Right lobe of liver (tissue), 6 donors: ENCODE data around the gene CYP2J2. TPM values are rescaled to one million over a fixed set of nuclear protein-coding genes. Genes with fewer than 3 reads are reported as not detected.
"Not testable (repeated sequence)": the region's sequence is repeated elsewhere in the genome, so short reads cannot be mapped to it uniquely, and the experiment has no call there.

Experiments used
- ATAC-seq, 4 donors: fragments of 200-7000 bp; cut with Tn5 transposase; one replicate each; pipeline ENCODE4 v1.9.1; 2020; ENCODE audit warnings: mild to moderate bottlenecking in 4 of 4, moderate library complexity in 4 of 4
- DNase-seq, 3 donors: peaks; one replicate each; pipeline ENCODE4 v3.0.0-alpha.2; 2020
- H3K27ac ChIP-seq, 3 donors: fragments of 200-600 bp; one replicate each; pipeline ENCODE4 v1.8.0; 2022
- H3K27me3 ChIP-seq, 2 donors: fragments of 200-600 bp; one replicate each; pipeline ENCODE4 v1.8.0; 2022
- H3K36me3 ChIP-seq, 4 donors: fragments of 200-600 bp; sonication (generic) in 1 of 4; one replicate each; pipeline versions ENCODE4 v1.5.1 to v1.8.0; 2017 to 2022; ENCODE audit warnings: control low read depth in 1 of 4
- H3K4me1 ChIP-seq, 4 donors: fragments of 200-600 bp; sonication (generic) in 1 of 4; one replicate each; pipeline versions ENCODE4 v1.5.1 to v1.8.0; 2017 to 2022; ENCODE audit warnings: control low read depth in 1 of 4
- H3K4me3 ChIP-seq, 3 donors: fragments of 200-600 bp; one replicate each; pipeline ENCODE4 v1.8.0; 2022
- H3K9me3 ChIP-seq, 4 donors: fragments of 200-600 bp; sonication (generic) in 1 of 4; one replicate each; pipeline versions ENCODE4 v1.5.1 to v1.8.0; 2017 to 2022; ENCODE audit warnings: control low read depth in 1 of 4
- POLR2A ChIP-seq: fragments of 450-650 bp; IDR thresholded peaks from one replicate; pipeline ENCODE4 v1.6.1; 2017; ENCODE audit warnings: antibody characterized with exemption, mild to moderate bottlenecking
- WGBS: methylation state at CpG from one replicate; pipeline ENCODE4 v1.1.6; 2018; ENCODE audit warnings: low coverage, low lambda C conversion rate; ENCODE audit not compliant: insufficient coverage; ENCODE audit errors: missing lambda C conversion rate; 5-methylcytosine and 5-hydroxymethylcytosine counted together
- intact Hi-C, 2 donors: fragments of 100-400 bp; cut with DNase I; formaldehyde crosslinking; loops; one replicate each; pipeline versions ENCODE4 v1.11.2 to v1.14.1; 2022
- total RNA-seq, 6 experiments: library from RNA; depleted of rRNA in 2 of 6; stranded (reverse); fragments of >200 nt in 2 of 6; fragmentation: NEBNext Ultra II Directional in 3 of 6; extraction: Animal tissue kit (Norgen Biotek cat#: 25700) in 3 of 6; gene quantifications; one replicate each; pipeline versions ENCODE4 v1.1.0 to v1.2.4, GENCODE V29; 2016 to 2023
- TF ChIP-seq, protein P1 (sequence below), 4 donors: fragments of 200-600 bp in 3 of 4; fragments of 450-650 bp in 1 of 4; IDR thresholded peaks; one replicate each; pipeline versions ENCODE4 v1.5.1 to v1.8.0; 2016 to 2022; ENCODE audit warnings: antibody characterized with exemption in 4 of 4, mild to moderate bottlenecking in 2 of 4
- donor health status: DM: no; HTN: yes; CAD: no.
- donor health status: DM: no; HTN: no; CAD: no.
- donor health status: DM: no; HTN: no; CAD: no.
- donor health status: DM: no; HTN: yes; CAD: no.
- donor health status: DM: no; HTN: yes; CAD: no.

The CYP2J2 gene
- total RNA-seq, 6 experiments from 2014 or later: 38.8 to 125 (median 76.5) TPM

DNA sequence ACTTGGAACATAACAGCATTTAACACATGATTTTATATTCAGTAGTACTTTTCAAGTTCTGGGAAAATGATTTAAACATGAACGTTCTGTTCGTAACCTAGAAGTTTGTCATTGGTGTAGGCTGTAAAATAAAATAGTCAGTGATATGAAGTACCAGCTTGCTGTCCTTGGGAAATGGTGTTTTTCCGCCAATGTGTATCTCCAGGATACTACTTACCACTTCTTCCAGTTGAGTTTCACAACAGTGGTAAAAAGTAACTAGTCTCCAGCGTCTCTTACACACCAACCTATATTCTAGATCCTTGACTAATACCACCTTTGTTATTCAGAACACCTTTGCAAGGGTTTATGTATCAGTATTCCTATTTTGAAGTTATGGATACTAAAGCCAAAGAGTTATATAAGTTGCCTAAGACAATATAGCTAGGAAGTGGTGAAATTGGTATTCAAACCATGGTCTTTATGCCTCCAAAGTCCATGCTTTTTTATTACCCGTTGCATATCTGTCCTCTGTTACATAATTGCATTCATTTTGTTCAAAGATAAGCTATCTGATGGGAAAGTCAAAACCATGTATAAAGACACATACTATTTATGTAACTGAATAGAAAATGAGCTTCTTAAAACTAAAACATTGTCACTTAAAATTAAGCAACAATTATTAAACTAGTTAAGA is 68.8 kb downstream of the CYP2J2 start:
- WGBS: 75% methylated on average over 5 of the region's 5 CpGs
- H3K36me3 ChIP-seq: peaks cover 0 to 3% (median 1%) of the 10 kb centered on the region in 4 donors
- H3K4me3 ChIP-seq: no peak overlapping the region
- ATAC-seq: no peak
- DNase-seq: no peak
- intact Hi-C loops: no loop called here
- peaks cover 0 to 24% (median 6%) of the 10 kb centered on the region in 4 donors for H3K4me1 ChIP-seq
- peak overlapping the region in 1 of 3 donors; percentile 75 for H3K27ac ChIP-seq
- H3K27me3 ChIP-seq: no peaks in the 10 kb centered on the region
- TF ChIP-seq, protein P1, sequence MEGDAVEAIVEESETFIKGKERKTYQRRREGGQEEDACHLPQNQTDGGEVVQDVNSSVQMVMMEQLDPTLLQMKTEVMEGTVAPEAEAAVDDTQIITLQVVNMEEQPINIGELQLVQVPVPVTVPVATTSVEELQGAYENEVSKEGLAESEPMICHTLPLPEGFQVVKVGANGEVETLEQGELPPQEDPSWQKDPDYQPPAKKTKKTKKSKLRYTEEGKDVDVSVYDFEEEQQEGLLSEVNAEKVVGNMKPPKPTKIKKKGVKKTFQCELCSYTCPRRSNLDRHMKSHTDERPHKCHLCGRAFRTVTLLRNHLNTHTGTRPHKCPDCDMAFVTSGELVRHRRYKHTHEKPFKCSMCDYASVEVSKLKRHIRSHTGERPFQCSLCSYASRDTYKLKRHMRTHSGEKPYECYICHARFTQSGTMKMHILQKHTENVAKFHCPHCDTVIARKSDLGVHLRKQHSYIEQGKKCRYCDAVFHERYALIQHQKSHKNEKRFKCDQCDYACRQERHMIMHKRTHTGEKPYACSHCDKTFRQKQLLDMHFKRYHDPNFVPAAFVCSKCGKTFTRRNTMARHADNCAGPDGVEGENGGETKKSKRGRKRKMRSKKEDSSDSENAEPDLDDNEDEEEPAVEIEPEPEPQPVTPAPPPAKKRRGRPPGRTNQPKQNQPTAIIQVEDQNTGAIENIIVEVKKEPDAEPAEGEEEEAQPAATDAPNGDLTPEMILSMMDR (IDR thresholded peaks at IDR 0.05): no peak
- no peak for TF ChIP-seq POLR2A
- H3K9me3 ChIP-seq: no peaks in the 10 kb centered on the region

DNA sequence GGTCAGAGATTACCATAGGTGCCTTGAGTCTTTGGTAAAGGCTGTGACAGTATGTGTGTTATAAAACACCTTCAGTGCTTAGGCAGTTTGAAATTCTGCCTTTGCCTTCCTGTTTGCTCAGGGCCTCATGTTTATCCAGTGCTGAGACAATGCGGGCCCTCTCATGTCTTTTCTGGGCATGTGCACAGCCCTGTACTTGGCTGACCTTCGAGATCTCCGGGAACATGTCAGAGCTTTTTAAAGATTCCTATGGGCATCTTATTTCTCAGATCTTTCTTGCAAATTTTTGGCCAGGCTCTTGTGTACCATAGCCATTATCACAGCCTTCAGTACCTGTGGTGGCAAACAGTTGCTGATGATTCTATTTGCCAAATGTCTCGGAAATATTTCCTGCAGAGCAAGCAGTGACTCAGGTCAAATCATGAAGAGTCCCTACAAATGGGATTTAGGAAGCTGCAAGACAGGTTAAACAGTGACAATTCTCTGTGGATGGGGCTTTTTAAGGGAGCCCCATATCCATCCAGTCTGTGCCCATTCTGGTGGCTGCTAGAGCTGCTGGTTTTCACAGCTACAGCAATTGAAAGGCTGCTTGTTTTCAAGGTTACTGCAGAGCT is 69.7 kb downstream of the CYP2J2 start:
- H3K27ac ChIP-seq: peak overlapping the region in 2 of 3 donors; percentile 46 to 75
- intact Hi-C loops: no loop called here

DNA sequence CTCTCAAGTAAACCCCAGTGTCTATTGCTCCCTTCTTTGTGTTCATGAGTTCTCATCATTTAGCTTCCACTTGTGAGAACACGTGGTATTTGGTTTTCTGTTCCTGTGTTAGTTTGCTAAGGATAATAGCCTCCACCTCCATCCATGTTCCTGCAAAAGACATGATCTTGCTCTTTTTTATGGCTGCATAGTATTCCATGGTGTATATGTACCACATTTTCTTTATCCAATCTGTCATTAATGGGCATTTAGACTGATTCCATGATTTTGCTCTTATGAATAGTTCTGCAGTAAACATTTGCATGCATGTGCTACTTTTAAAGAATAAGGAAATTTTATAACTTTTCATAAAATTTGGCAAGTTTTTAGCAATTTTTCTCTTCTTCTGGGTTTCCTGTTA is 71.3 kb downstream of the CYP2J2 start:
- H3K4me1 ChIP-seq: peaks cover 0 to 38% (median 14%) of the 10 kb centered on the region in 4 donors
- H3K27me3 ChIP-seq, H3K27ac ChIP-seq, H3K4me3 ChIP-seq, H3K36me3 ChIP-seq, ATAC-seq, intact Hi-C loops, DNase-seq, H3K9me3 ChIP-seq: not testable (repeated sequence)
- WGBS: 80% methylated on average over 1 of the region's 1 CpG

More for the DNA sequence above, 69.7 kb downstream of the CYP2J2 start:
- Histone ChIP-seq H3K4me1 (peaks cover 0 to 34% (median 10%) of the 10 kb centered on the region in 4 donors), H3K27me3 (no peaks in the 10 kb centered on the region), H3K9me3 (no peaks in the 10 kb centered on the region), H3K36me3 (no peaks in the 10 kb centered on the region), H3K4me3 (peak overlapping the region in 1 of 3 donors; percentile 5)
- DNase-seq (peak in 2 of 3 donors; percentile 65 to 70), ATAC-seq (peak; percentile 94 to 97 (median 96))
- WGBS: 11% methylated on average over 4 of the region's 4 CpGs
- TF ChIP-seq, protein P1 (IDR thresholded peaks at IDR 0.05): no peak
- no peak for TF ChIP-seq POLR2A

DNA sequence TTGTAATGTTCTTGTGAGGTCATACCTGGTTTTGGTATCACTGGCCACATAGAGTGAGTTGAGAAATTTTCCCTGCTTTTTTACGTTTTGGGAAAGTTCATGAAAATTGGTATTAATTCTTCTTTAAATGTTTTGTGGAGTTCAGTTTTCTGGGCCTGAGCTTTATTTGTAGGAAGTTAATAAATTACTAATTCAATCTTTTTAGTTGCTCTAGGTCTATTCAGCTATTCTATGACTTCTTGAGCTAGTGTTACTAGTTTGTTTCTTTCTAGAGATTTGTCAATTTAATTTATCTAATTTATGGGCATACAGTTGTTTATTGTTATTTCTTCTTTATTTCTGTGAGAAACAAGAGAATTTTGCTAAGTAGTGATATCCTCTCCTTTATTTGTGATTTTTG is 74.5 kb downstream of the CYP2J2 start:
- intact Hi-C loops: no loop called here
- WGBS: 17% methylated on average over 1 of the region's 1 CpG

More for the DNA sequence above, 74.5 kb downstream of the CYP2J2 start:
- H3K9me3 ChIP-seq: no peaks in the 10 kb centered on the region
- DNase-seq (no peak), ATAC-seq (peak; percentile 41 to 55 (median 51))
- H3K36me3 ChIP-seq: peaks cover 0 to 13% (median 0%) of the 10 kb centered on the region in 4 donors
- peak overlapping the region in 2 of 3 donors; percentile 16 to 45 for H3K27ac ChIP-seq
- no peaks in the 10 kb centered on the region for H3K27me3 ChIP-seq
- H3K4me1 ChIP-seq: peaks cover 0 to 27% (median 13%) of the 10 kb centered on the region in 4 donors
- no peak overlapping the region for H3K4me3 ChIP-seq
- TF ChIP-seq, protein P1 (IDR thresholded peaks at IDR 0.05): no peak
- TF ChIP-seq POLR2A: no peak
